B cell (primary cell): Measurements from ENCODE around the gene GALNT17. TPM values are rescaled to one million over a fixed set of nuclear protein-coding genes. Genes with fewer than 3 reads are reported as not detected.

Experiments
- ATAC-seq: fragments of 200-7000 bp; cut with Tn5 transposase; one replicate; pipeline ENCODE4 v1.10.0; 2021; ENCODE audit warnings: low read depth, mild to moderate bottlenecking, moderate number of reproducible peaks, moderate library complexity
- CTCF ChIA-PET: fragments of 350-600 bp; sonication (Branson Sonifier 250); formaldehyde crosslinking; loops from one replicate; lab custom pipeline; 2021; ENCODE audit warnings: antibody characterized with exemption, inconsistent platforms; lab: Charles Lee
- POLR2A ChIA-PET: fragments of 350-600 bp; sonication (Branson Sonifier 250); formaldehyde crosslinking; loops from one replicate; lab custom pipeline; 2021; ENCODE audit warnings: antibody characterized with exemption; lab: Charles Lee
- DNase-seq: peaks from one replicate; pipeline ENCODE4 v3.0.0; 2013
- H2AFZ ChIP-seq: 2 replicates; pipeline ENCODE4 v1.6.1; 2012; ENCODE audit warnings: mild to moderate bottlenecking, low read depth, low read length; ENCODE audit not compliant: insufficient read depth, poor library complexity, severe bottlenecking
- H3K27ac ChIP-seq, 2 donors: 1 replicate in 1 of 2; 2 replicates in 1 of 2; pipeline ENCODE4 v1.5.1; 2012 to 2013; ENCODE audit warnings: low read length in 2 of 2, mild to moderate bottlenecking in 2 of 2, moderate library complexity in 1 of 2
- H3K27me3 ChIP-seq, 4 experiments: fragments of 200-600 bp in 1 of 4; sonication (generic) in 1 of 4; replicated peaks in 1 of 4; 1 replicate in 2 of 4; 2 replicates in 2 of 4; pipeline versions ENCODE4 v1.6.1 to v1.7.0; 2013 to 2016; ENCODE audit warnings: low read length in 3 of 4, mild to moderate bottlenecking in 2 of 4, mixed read lengths in 1 of 4, moderate library complexity in 1 of 4; ENCODE audit not compliant: insufficient read depth in 4 of 4, control insufficient read depth in 3 of 4; ENCODE audit errors: control extremely low read depth in 1 of 4
- H3K36me3 ChIP-seq, 2 experiments: replicated peaks in 1 of 2; 1 replicate in 1 of 2; 2 replicates in 1 of 2; pipeline versions ENCODE4 v1.6.1 to v1.7.1; 2013; ENCODE audit warnings: low read length in 1 of 2; ENCODE audit not compliant: insufficient read depth in 2 of 2, control insufficient read depth in 1 of 2; ENCODE audit errors: control extremely low read depth in 1 of 2, extremely low read depth in 1 of 2
- H3K4me1 ChIP-seq, 2 donors: fragments of 200-600 bp in 1 of 2; sonication (generic) in 1 of 2; 1 replicate in 1 of 2; 2 replicates in 1 of 2; pipeline versions ENCODE4 v1.5.1 to v1.6.1; 2013 to 2017; ENCODE audit warnings: low read length in 2 of 2; ENCODE audit not compliant: control insufficient read depth in 2 of 2, insufficient read depth in 2 of 2
- H3K4me2 ChIP-seq: replicated peaks from 2 replicates; pipeline ENCODE3; 2012; ENCODE audit warnings: mild to moderate bottlenecking, low read depth, low read length; ENCODE audit not compliant: poor library complexity, severe bottlenecking
- H3K4me3 ChIP-seq, 5 experiments: fragments of 200-600 bp in 1 of 5; sonication (generic) in 1 of 5; 1 replicate in 3 of 5; 2 replicates in 2 of 5; pipeline versions ENCODE4 v1.5.1 to v1.7.0; 2011 to 2016; ENCODE audit warnings: low read length in 4 of 5, mild to moderate bottlenecking in 4 of 5, low read depth in 2 of 5, control low read depth in 1 of 5, moderate library complexity in 1 of 5; ENCODE audit not compliant: insufficient read depth in 1 of 5; ENCODE audit errors: control extremely low read depth in 1 of 5, extremely low read depth in 1 of 5
- H3K79me2 ChIP-seq: fragments of 200-600 bp; sonication (generic); one replicate; pipeline ENCODE4 v1.6.0; 2016; ENCODE audit warnings: low read length; ENCODE audit not compliant: control insufficient read depth, insufficient read depth
- H3K9ac ChIP-seq: fragments of 200-600 bp; sonication (generic); 2 replicates; pipeline ENCODE4 v1.6.1; 2017; ENCODE audit warnings: mild to moderate bottlenecking, low read length, moderate library complexity
- H3K9me3 ChIP-seq, 3 donors: one replicate each; pipeline versions ENCODE4 v1.6.1 to v1.7.1; 2013; ENCODE audit warnings: low read length in 2 of 3; ENCODE audit not compliant: control insufficient read depth in 2 of 3, insufficient read depth in 1 of 3; ENCODE audit errors: control extremely low read depth in 1 of 3
- H4K20me1 ChIP-seq: 2 replicates; pipeline ENCODE4 v1.6.0; 2012; ENCODE audit warnings: mild to moderate bottlenecking, low read length; ENCODE audit not compliant: insufficient read depth, control insufficient read depth, poor library complexity, severe bottlenecking
- H3K27ac Mint-ChIP-seq: one replicate; pipeline ENCODE4 v1.8.0; 2021; ENCODE audit warnings: mixed read lengths
- H3K27me3 Mint-ChIP-seq: one replicate; pipeline ENCODE4 v1.8.0; 2021; ENCODE audit warnings: mixed read lengths
- H3K4me1 Mint-ChIP-seq: one replicate; pipeline ENCODE4 v1.8.0; 2021; ENCODE audit warnings: mixed read lengths
- H3K4me3 Mint-ChIP-seq: one replicate; pipeline ENCODE4 v1.8.0; 2021; ENCODE audit warnings: mixed read lengths
- H3K9me3 Mint-ChIP-seq: one replicate; pipeline ENCODE4 v1.8.0; 2022; ENCODE audit warnings: mixed read lengths; ENCODE audit not compliant: insufficient read depth
- EZH2 ChIP-seq: IDR thresholded peaks from 2 replicates; pipeline ENCODE4 v1.6.1; 2012; ENCODE audit warnings: borderline replicate concordance, low read depth, mild to moderate bottlenecking, moderate library complexity, low read length; ENCODE audit not compliant: insufficient read depth, poor library complexity, severe bottlenecking
- WGBS: methylation state at CpG from one replicate; pipeline ENCODE4 v1.1.5; 2013; ENCODE audit warnings: missing lambda C conversion rate; ENCODE audit not compliant: insufficient coverage; 5-methylcytosine and 5-hydroxymethylcytosine counted together
- intact Hi-C: fragments of 100-400 bp; cut with micrococcal nuclease; formaldehyde crosslinking; loops from one replicate; pipeline ENCODE4 v1.10.0; 2022
- polyA plus RNA-seq: library from polyadenylated mRNA; depleted of rRNA; stranded (reverse); fragments of >200 nt; gene quantifications from 2 replicates; pipeline ENCODE4 v1.2.3, GENCODE V29; 2012
- total RNA-seq, 2 donors: library from RNA; stranded (reverse); fragments of 120-200 nt in 1 of 2; gene quantifications; 1 replicate in 1 of 2; 2 replicates in 1 of 2; pipeline versions ENCODE4 v1.2.3 to v1.2.4, GENCODE V29; 2013 to 2022
- TF ChIP-seq, protein P1 (sequence below): fragments of 200-600 bp; IDR thresholded peaks from one replicate; pipeline ENCODE4 v1.8.0; 2022; ENCODE audit warnings: antibody characterized with exemption, mild to moderate bottlenecking

Gene GALNT17
- total and polyA plus RNA-seq, 2 donors (not counting 1 experiment from before 2014, with no cell fraction given): not detected

DNA sequence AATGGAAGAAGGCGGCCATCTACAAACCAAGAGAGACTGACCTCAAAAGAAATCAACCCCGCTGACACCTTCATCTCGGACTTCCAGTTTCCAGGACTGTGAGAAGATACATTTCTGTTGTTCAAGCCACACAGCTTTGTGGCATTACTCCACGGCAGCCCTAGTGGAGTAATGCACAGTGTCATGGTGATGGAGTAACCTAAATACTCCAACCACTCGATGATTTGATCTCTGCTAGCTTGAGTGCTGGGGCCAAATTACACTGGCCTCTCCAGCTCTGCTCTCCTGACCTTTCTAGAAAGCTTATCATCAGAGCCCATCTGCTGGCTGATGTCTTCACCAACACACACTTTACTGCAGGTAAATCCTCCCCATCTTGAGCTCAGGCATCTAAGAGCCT is 52.2 kb downstream of the GALNT17 start:
- no peak overlapping the region for H3K27ac Mint-ChIP-seq
- Histone ChIP-seq H4K20me1 (no peaks in the 10 kb centered on the region), H3K27me3 (no peaks in the 10 kb centered on the region), H2AFZ (no peak overlapping the region), H3K27ac (no peak overlapping the region), H3K9me3 (peaks cover 0 to 12% (median 0%) of the 10 kb centered on the region in 3 donors), H3K9ac (no peak overlapping the region), H3K36me3 (no peaks in the 10 kb centered on the region), H3K4me2 (no peak overlapping the region), H3K79me2 (no peaks in the 10 kb centered on the region), H3K4me3 (no peak overlapping the region), H3K4me1 (no peaks in the 10 kb centered on the region)
- intact Hi-C loops: no loop called here
- TF ChIP-seq, protein P1, sequence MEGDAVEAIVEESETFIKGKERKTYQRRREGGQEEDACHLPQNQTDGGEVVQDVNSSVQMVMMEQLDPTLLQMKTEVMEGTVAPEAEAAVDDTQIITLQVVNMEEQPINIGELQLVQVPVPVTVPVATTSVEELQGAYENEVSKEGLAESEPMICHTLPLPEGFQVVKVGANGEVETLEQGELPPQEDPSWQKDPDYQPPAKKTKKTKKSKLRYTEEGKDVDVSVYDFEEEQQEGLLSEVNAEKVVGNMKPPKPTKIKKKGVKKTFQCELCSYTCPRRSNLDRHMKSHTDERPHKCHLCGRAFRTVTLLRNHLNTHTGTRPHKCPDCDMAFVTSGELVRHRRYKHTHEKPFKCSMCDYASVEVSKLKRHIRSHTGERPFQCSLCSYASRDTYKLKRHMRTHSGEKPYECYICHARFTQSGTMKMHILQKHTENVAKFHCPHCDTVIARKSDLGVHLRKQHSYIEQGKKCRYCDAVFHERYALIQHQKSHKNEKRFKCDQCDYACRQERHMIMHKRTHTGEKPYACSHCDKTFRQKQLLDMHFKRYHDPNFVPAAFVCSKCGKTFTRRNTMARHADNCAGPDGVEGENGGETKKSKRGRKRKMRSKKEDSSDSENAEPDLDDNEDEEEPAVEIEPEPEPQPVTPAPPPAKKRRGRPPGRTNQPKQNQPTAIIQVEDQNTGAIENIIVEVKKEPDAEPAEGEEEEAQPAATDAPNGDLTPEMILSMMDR: no peak
- TF ChIP-seq EZH2: no peak
- H3K4me1 Mint-ChIP-seq: no peaks in the 10 kb centered on the region
- 86% methylated on average over 5 of the region's 5 CpGs for WGBS
- peaks cover 12% of the 10 kb centered on the region for H3K9me3 Mint-ChIP-seq
- ATAC-seq (no peak), DNase-seq (no peak)
- ChIA-PET POLR2A (interaction anchor here (0.5 kb wide), 1 partner anchor 12 kb away, joined by 3 read pairs; no protein-coding TSS in a partner anchor), CTCF (no interaction called here)
- H3K27me3 Mint-ChIP-seq: no peaks in the 10 kb centered on the region
- H3K4me3 Mint-ChIP-seq: no peak overlapping the region

DNA sequence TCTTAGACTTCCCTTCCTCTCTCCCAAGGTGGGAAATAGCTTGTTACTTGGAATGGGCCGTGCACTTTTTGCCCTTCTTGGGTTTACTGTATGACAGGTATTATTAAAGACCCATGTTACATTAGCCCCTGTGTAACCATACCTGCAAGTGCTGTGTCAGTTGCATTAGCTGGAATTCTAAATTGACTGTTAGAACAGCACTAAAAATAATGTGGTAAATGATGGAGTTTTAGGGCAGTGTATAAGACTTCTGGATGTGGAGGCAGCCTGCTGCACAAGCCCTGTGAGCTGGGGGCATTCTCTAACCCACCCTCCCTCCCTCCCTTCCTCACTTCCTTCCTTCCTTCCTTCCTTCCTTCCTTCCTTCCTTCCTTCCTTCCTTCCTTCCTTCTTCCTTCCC is 52.7 kb downstream of the GALNT17 start:
- Mint-ChIP-seq H3K4me1 (no peaks in the 10 kb centered on the region), H3K27ac (no peak overlapping the region), H3K27me3 (no peaks in the 10 kb centered on the region), H3K4me3 (no peak overlapping the region), H3K9me3 (peaks cover 16% of the 10 kb centered on the region)
- ATAC-seq (no peak), DNase-seq (no peak)
- CTCF ChIA-PET: no interaction called here
- no peaks in the 10 kb centered on the region for H3K36me3 ChIP-seq
- peaks cover 0 to 15% (median 0%) of the 10 kb centered on the region in 3 donors for H3K9me3 ChIP-seq
- no peaks in the 10 kb centered on the region for H3K27me3 ChIP-seq
- no peak for TF ChIP-seq EZH2
- TF ChIP-seq, protein P1: no peak
- no peak overlapping the region for H3K9ac ChIP-seq
- H2AFZ ChIP-seq: no peak overlapping the region
- no peak overlapping the region for H3K4me3 ChIP-seq
- POLR2A ChIA-PET: no interaction called here
- H3K4me1 ChIP-seq: no peaks in the 10 kb centered on the region
- no peaks in the 10 kb centered on the region for H3K79me2 ChIP-seq
- H4K20me1 ChIP-seq: no peaks in the 10 kb centered on the region
- no CpG with 5 or more reads among the region's 1 CpG for WGBS
- intact Hi-C loops: no loop called here
- H3K27ac ChIP-seq: no peak overlapping the region
- H3K4me2 ChIP-seq: no peak overlapping the region
